HepG2 (cell line): Measurements from ENCODE around the gene RMI2. TPM values are rescaled to one million over a fixed set of nuclear protein-coding genes. Genes with fewer than 3 reads are reported as not detected.

Experiments
- FOXO4 ChIP-seq: sonication (generic); formaldehyde crosslinking; conservative IDR thresholded peaks from 2 replicates; pipeline ENCODE4 v1.8.1; 2023; ENCODE audit warnings: missing genetic modification reagents
- KDM4B ChIP-seq: sonication (generic); formaldehyde crosslinking; IDR thresholded peaks from 2 replicates; pipeline ENCODE4 v1.4.0; 2020; ENCODE audit warnings: missing genetic modification reagents
- MATR3 ChIP-seq: sonication (generic); formaldehyde crosslinking; IDR thresholded peaks from 2 replicates; pipeline ENCODE4 v1.4.0; 2020; ENCODE audit warnings: missing genetic modification reagents
- PAX8 ChIP-seq: sonication (generic); formaldehyde crosslinking; IDR thresholded peaks from 2 replicates; pipeline ENCODE4 v1.8.0; 2022; ENCODE audit warnings: mild to moderate bottlenecking, missing genetic modification reagents, borderline replicate concordance
- PLSCR1 ChIP-seq: sonication (generic); formaldehyde crosslinking; IDR thresholded peaks from 2 replicates; pipeline ENCODE4 v1.5.0; 2020; ENCODE audit warnings: missing genetic modification reagents, mild to moderate bottlenecking, borderline replicate concordance
- POGZ ChIP-seq: sonication (generic); formaldehyde crosslinking; IDR thresholded peaks from 2 replicates; pipeline ENCODE4 v1.4.0; 2020; ENCODE audit warnings: mild to moderate bottlenecking, missing genetic modification reagents
- POLR2AphosphoS5 ChIP-seq: IDR thresholded peaks from 2 replicates; pipeline ENCODE4 v1.6.1; 2012; ENCODE audit warnings: low read depth, low read length
- SOX13 ChIP-seq, 3 experiments: fragments of 450-650 bp in 1 of 3; sonication (generic) in 1 of 3; formaldehyde crosslinking in 1 of 3; IDR thresholded peaks in 2 of 3; conservative IDR thresholded peaks in 1 of 3; 2 replicates each; pipeline versions ENCODE4 v1.5.0 to v1.6.1; 2016 to 2020; ENCODE audit warnings: antibody characterized with exemption in 1 of 3, mild to moderate bottlenecking in 1 of 3, missing compliant biosample characterization in 1 of 3, missing genetic modification reagents in 1 of 3, moderate library complexity in 1 of 3
- TEAD3 ChIP-seq: optimal IDR thresholded peaks from 2 replicates; pipeline ENCODE3; 2016; ENCODE audit warnings: borderline replicate concordance
- TMF1 ChIP-seq: sonication (generic); formaldehyde crosslinking; IDR thresholded peaks from 2 replicates; pipeline ENCODE4 v1.8.1; 2022; ENCODE audit warnings: low read depth, missing genetic modification reagents
- ZBTB40 ChIP-seq, 2 experiments: fragments of 450-650 bp in 1 of 2; sonication (generic) in 1 of 2; formaldehyde crosslinking in 1 of 2; IDR thresholded peaks; 2 replicates each; pipeline versions ENCODE4 v1.6.1 to v1.8.0; 2016 to 2022; ENCODE audit warnings: antibody characterized with exemption in 1 of 2, mild to moderate bottlenecking in 1 of 2, missing genetic modification reagents in 1 of 2
- ZNF441 ChIP-seq: sonication (generic); formaldehyde crosslinking; IDR thresholded peaks from 2 replicates; pipeline ENCODE4 v1.7.0; 2021; ENCODE audit warnings: missing genetic modification reagents, borderline replicate concordance
- ZNF556 ChIP-seq: sonication (generic); formaldehyde crosslinking; IDR thresholded peaks from 2 replicates; pipeline ENCODE4 v1.4.0; 2020; ENCODE audit warnings: mild to moderate bottlenecking, missing genetic modification reagents, borderline replicate concordance
- ZNF569 ChIP-seq: sonication (generic); formaldehyde crosslinking; IDR thresholded peaks from 2 replicates; pipeline ENCODE4 v1.5.0; 2020; ENCODE audit warnings: mild to moderate bottlenecking, missing genetic modification reagents, moderate library complexity, borderline replicate concordance
- ZNF768 ChIP-seq: sonication (generic); formaldehyde crosslinking; IDR thresholded peaks from 2 replicates; pipeline ENCODE4 v1.4.0; 2020; ENCODE audit warnings: missing genetic modification reagents
- ZNF777 ChIP-seq: sonication (generic); formaldehyde crosslinking; IDR thresholded peaks from 2 replicates; pipeline ENCODE4 v1.4.0; 2020; ENCODE audit warnings: missing genetic modification reagents
- ZNF841 ChIP-seq: sonication (generic); formaldehyde crosslinking; IDR thresholded peaks from 2 replicates; pipeline ENCODE4 v1.8.1; 2023; ENCODE audit warnings: missing genetic modification reagents, borderline replicate concordance
- polyA plus RNA-seq, 8 experiments: library from polyadenylated mRNA; depleted of rRNA in 3 of 8; stranded (reverse) in 7 of 8; unstranded in 1 of 8; fragments of >200 nt; fragmentation: Illumina TruSeq in 4 of 8; extraction: Trizol in 4 of 8; gene quantifications; 2 replicates each; pipeline versions ENCODE4 v1.2.1 to v1.2.3, GENCODE V29; 2011 to 2016; ENCODE audit warnings: low read depth in 4 of 8, missing spikeins in 1 of 8, mixed read lengths in 1 of 8; ENCODE audit not compliant: insufficient read depth in 1 of 8
- total RNA-seq, 5 experiments: library from RNA; depleted of rRNA; stranded (reverse); fragments of >200 nt; fragmentation: Illumina TruSeq; extraction: Trizol; gene quantifications; 2 replicates each; pipeline ENCODE4 v1.2.3, GENCODE V29; 2016; ENCODE audit warnings: low read depth in 1 of 5

The RMI2 gene
- total and polyA plus RNA-seq, 2 of the 13 experiments (the other 11 are each of a cell fraction or from before 2014, with no cell fraction given): 24.5 to 55.7 TPM

- TF ChIP-seq ZBTB40 (IDR thresholded peaks at IDR 0.05): no peak
- peak; percentile 63; the same call in 1 of the 2 replicates for TF ChIP-seq ZBTB40 (CRISPR knock-in tag; IDR thresholded peaks at IDR 0.05)
- no peak for TF ChIP-seq FOXO4 (CRISPR knock-in tag)
- TF ChIP-seq PAX8: no peak
- TF ChIP-seq TEAD3 (CRISPR knock-in tag): no peak
- TF ChIP-seq ZNF768 (CRISPR knock-in tag): peak; percentile 72
- TF ChIP-seq ZNF569: 0 out of 2 replicates have a peak, but pooled peaks have one; percentile 14
- peak; percentile 38; the same call in 1 of the 2 replicates for TF ChIP-seq KDM4B (CRISPR knock-in tag)
- TF ChIP-seq ZNF841 (CRISPR knock-in tag): no peak
- no peak for TF ChIP-seq ZNF777 (CRISPR knock-in tag)
- TF ChIP-seq ZNF441 (CRISPR knock-in tag): no peak; the same call in 1 of the 2 replicates
- TF ChIP-seq POLR2AphosphoS5: peak; percentile 38; the same call in 1 of the 2 replicates
- TF ChIP-seq PLSCR1 (CRISPR knock-in tag): no peak
- TF ChIP-seq ZNF556: no peak
- no peak; the same call in 1 of the 2 replicates for TF ChIP-seq TMF1 (CRISPR knock-in tag)
- TF ChIP-seq POGZ (CRISPR knock-in tag): peak; percentile 51; the same call in 1 of the 2 replicates
- no peak for TF ChIP-seq MATR3 (CRISPR knock-in tag)
- TF ChIP-seq SOX13 (IDR thresholded peaks at IDR 0.05): 0 out of 2 replicates have a peak, but pooled peaks have one; percentile 39
- TF ChIP-seq SOX13 (CRISPR knock-in tag; conservative IDR thresholded peaks at IDR 0.05 in 1 of 2, IDR thresholded peaks at IDR 0.05 in 1 of 2): peak in 1 of 2 experiments; percentile 44; a peak in 2 of 4 replicates
Observed at GRCh38 chr16:11308493-11309283, 36.6 kb upstream of the RMI2 start (continued).
